Pancreas (tissue), 10 donors: Measurements from ENCODE around the gene RNF123. TPM values are rescaled to one million over a fixed set of nuclear protein-coding genes. Genes with fewer than 3 reads are reported as not detected.
A peak's percentile ranks its signal among the peaks of the same experiment; 100 is the strongest.

Source experiments
- ATAC-seq, 4 donors: fragments of 200-7000 bp; cut with Tn5 transposase; one replicate each; pipeline versions ENCODE4 v1.8.0 to v1.9.1; 2020; ENCODE audit warnings: mild to moderate bottlenecking in 4 of 4, moderate library complexity in 4 of 4
- DNase-seq, 6 donors: peaks; one replicate each; pipeline ENCODE4 v3.0.0-alpha.2; 2020
- FAIRE-seq: peaks from 2 replicates; lab custom pipeline; 2012; peaks lifted over from hg19 to GRCh38; lab: Jason Lieb, UNC
- H3K27ac ChIP-seq, 4 donors: fragments of 200-600 bp; sonication (generic); 1 replicate in 3 of 4; 2 replicates in 1 of 4; pipeline versions ENCODE4 v1.5.0 to v1.8.0; 2020
- H3K27me3 ChIP-seq, 4 donors: fragments of 200-600 bp; one replicate each; pipeline ENCODE4 v1.8.0; 2021
- H3K36me3 ChIP-seq, 3 donors: fragments of 200-600 bp; sonication (generic) in 1 of 3; one replicate each; pipeline versions ENCODE4 v1.5.0 to v1.8.0; 2020 to 2021
- H3K4me1 ChIP-seq, 3 donors: fragments of 200-600 bp; one replicate each; pipeline ENCODE4 v1.8.0; 2021
- H3K4me3 ChIP-seq, 4 donors: fragments of 200-600 bp; sonication (generic) in 2 of 4; one replicate each; pipeline versions ENCODE4 v1.5.0 to v1.8.0; 2020 to 2021
- H3K9me3 ChIP-seq, 4 donors: fragments of 200-600 bp; one replicate each; pipeline ENCODE4 v1.8.0; 2021
- CTCF ChIP-seq, 4 donors: fragments of 200-600 bp; sonication (generic) in 3 of 4; IDR thresholded peaks; one replicate each; pipeline versions ENCODE4 v1.5.0 to v1.8.0; 2021; ENCODE audit warnings: antibody characterized with exemption in 4 of 4
- WGBS, 2 donors: extraction: QIAGEN DNeasy Blood & Tissue Kit; methylation state at CpG; one replicate each; pipeline ENCODE4 v1.1.7; 2013; 5-methylcytosine and 5-hydroxymethylcytosine counted together
- intact Hi-C, 3 donors: fragments of 100-400 bp; cut with DNase I; formaldehyde crosslinking; loops; one replicate each; pipeline versions ENCODE4 v1.11.1 to v1.14.2; 2022
- polyA plus RNA-seq, 2 donors: library from polyadenylated mRNA; stranded (reverse); fragments of 200-250 nt; gene quantifications; one replicate each; pipeline ENCODE4 v1.2.3, GENCODE V29; 2013
- total RNA-seq, 6 donors: library from RNA; stranded (reverse); fragmentation: NEBNext Ultra II Directional in 4 of 6; extraction: Animal tissue kit (Norgen Biotek cat#: 25700) in 4 of 6; gene quantifications; one replicate each; pipeline versions ENCODE4 v1.2.1 to v1.2.4, GENCODE V29; 2021 to 2023
- donor health status: healthy with polysubstance abuse.
- donor health status: DM: no; HTN: no; CAD: no; lungs with moderate emphysema.
- donor health status: DM: no; HTN: no; CAD: no.
- donor health status: control.
- donor health status: control.
- donor health status: Bipolar disorder and iron deficiency.
- donor health status: DM: yes; HTN: yes; CAD: no.
- donor health status: DM: no; HTN: no; CAD: no.
- donor health status: DM: no; HTN: no; CAD: no.
- donor health status: DM: yes; HTN: yes; CAD: no.

RNF123 gene
- total and polyA plus RNA-seq, 8 donors, result 13.5 to 27.6 (median 20.6) TPM

GRCh38 chr3:49699281-49699979 lies 10.1 kb downstream of the RNF123 start:
- Histone ChIP-seq H3K4me3 (no peak overlapping the region), H3K9me3 (no peaks in the 10 kb centered on the region), H3K36me3 (no peaks in the 10 kb centered on the region), H3K27ac (no peak overlapping the region), H3K27me3 (no peaks in the 10 kb centered on the region), H3K4me1 (no peaks in the 10 kb centered on the region)
- intact Hi-C loops, result no loop called here
- peak in 2 of 6 donors; percentile 26 to 63 for DNase-seq
- WGBS, 2 donors, result 86 to 90% methylated on average over 14 to 16 of the region's 16 CpGs
- ATAC-seq, result no peak
- no peak for TF ChIP-seq CTCF (IDR thresholded peaks at IDR 0.05)
- no peak for FAIRE-seq

- 73 to 78% methylated on average over 8 of the region's 8 CpGs for whole genome bisulfite sequencing, 2 donors
- Histone ChIP-seq H3K4me3 (no peak overlapping the region), H3K9me3 (no peaks in the 10 kb centered on the region), H3K4me1 (no peaks in the 10 kb centered on the region), H3K27ac (no peak overlapping the region), H3K27me3 (no peaks in the 10 kb centered on the region), H3K36me3 (no peaks in the 10 kb centered on the region)
- no peak for TF ChIP-seq CTCF (IDR thresholded peaks at IDR 0.05)
- FAIRE-seq, result no peak
- ATAC-seq, result no peak
- intact Hi-C loops, result loop anchor here in 2 of 3 donors (5.0 to 10.0 kb wide), 2 partner anchors 142 to 145 kb away; no protein-coding TSS in a partner anchor
- DNase-seq, result peak in 2 of 6 donors; percentile 40 to 75
Observed at GRCh38 chr3:49700014-49700413, 10.7 kb downstream of the RNF123 start.

DNA sequence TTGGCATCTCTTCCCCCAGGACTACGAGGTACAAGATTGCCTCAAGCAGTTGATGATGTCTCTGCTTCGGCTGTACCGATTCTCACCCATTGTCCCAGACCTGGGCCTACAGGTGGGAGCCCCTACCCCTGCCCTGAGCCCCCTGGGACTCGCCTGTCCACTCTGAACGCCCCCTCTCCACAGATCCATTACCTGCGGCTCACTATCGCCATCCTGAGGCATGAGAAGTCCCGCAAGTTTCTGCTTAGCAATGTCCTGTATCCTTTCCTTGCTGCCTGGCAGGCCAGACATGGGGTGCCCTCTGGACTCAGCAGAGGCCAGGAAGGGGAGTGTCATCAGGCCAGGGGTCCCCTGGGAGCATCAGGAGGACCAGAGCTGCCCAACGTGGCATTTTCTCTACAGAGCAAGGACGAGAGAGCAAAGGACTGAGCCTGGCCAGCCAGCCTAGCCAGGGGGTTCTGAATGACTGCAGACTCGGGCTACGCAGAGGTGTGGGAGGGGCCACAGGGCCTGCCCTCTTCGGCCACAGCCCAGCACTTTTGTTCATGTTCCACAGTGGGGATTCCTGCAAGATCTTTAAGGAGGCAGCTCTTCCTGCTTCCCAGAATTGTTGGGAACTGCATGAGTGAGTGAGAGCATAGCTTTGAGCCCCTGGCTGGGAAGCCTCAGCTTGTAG lies 11.2 kb downstream of the RNF123 start:
- WGBS, 2 donors, result 79 to 83% methylated on average over 13 of the region's 13 CpGs
- FAIRE-seq (no peak), DNase-seq (peak in 2 of 6 donors; percentile 8 to 31), ATAC-seq (no peak)
- H3K27me3 ChIP-seq, result no peaks in the 10 kb centered on the region
- intact Hi-C loops, result loop anchor here in 2 of 3 donors (5.0 to 10.0 kb wide), 2 partner anchors 142 to 144 kb away; no protein-coding TSS in a partner anchor
- H3K4me3 ChIP-seq, result no peak overlapping the region
- no peak for TF ChIP-seq CTCF (IDR thresholded peaks at IDR 0.05)
- H3K4me1 ChIP-seq, result no peaks in the 10 kb centered on the region
- H3K27ac ChIP-seq, result no peak overlapping the region
- no peaks in the 10 kb centered on the region for H3K9me3 ChIP-seq
- H3K36me3 ChIP-seq, result peaks cover 0 to 2% (median 0%) of the 10 kb centered on the region in 3 donors

DNA sequence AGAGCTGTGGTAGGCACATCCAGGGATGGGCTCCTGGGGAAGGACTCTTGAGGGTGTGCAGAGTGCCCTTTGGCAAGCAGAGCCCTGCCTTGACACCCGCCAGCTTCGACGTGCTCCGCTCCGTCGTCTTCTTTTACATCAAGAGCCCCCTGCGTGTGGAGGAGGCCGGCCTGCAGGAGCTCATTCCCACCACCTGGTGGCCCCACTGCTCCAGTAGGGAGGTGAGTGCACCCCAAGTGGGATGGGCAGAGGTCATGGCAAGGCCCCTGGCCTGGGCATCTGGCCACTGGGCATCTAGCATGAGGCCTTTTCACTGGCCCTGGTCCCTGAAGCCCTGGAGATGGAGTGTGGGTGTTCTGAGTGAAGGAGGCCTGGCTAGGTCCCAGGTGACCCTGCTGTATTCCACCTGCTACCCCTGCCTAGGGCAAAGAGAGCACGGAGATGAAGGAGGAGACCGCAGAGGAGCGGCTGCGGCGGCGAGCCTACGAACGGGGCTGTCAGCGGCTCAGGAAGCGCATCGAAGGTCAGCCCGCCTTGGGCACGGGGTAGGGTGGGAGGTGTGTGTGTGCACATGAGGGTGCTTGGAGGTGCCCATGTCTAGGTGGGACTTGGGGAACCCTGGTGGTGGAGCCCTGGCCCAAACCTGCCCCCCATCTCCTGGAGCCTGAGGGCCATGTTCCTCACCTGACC lies 12.2 kb downstream of the RNF123 start:
- DNase-seq (peak in 2 of 6 donors; percentile 36 to 67), FAIRE-seq (no peak), ATAC-seq (no peak)
- no peak overlapping the region for H3K27ac ChIP-seq
- intact Hi-C loops, result loop anchor here in 2 of 3 donors (5.0 to 10.0 kb wide), 2 partner anchors 141 to 143 kb away; no protein-coding TSS in a partner anchor
- H3K9me3 ChIP-seq, result no peaks in the 10 kb centered on the region
- peak in 1 of 4 donors; percentile 20 for TF ChIP-seq CTCF (IDR thresholded peaks at IDR 0.05)
- WGBS, 2 donors, result 85 to 87% methylated on average over 21 of the region's 21 CpGs
- H3K27me3 ChIP-seq, result no peaks in the 10 kb centered on the region
- no peak overlapping the region for H3K4me3 ChIP-seq
- H3K36me3 ChIP-seq, result peaks cover 0 to 9% (median 0%) of the 10 kb centered on the region in 3 donors
- H3K4me1 ChIP-seq, result no peaks in the 10 kb centered on the region
